ENCODE results near the gene PTPRT. TPM values are rescaled to one million over a fixed set of nuclear protein-coding genes. Genes with fewer than 3 reads are reported as not detected.
A peak's percentile ranks its signal among the peaks of the same experiment; 100 is the strongest.

The PTPRT gene
- polyA plus RNA-seq (ENCODE audit: insufficient read length) = 0.53 TPM
- long read RNA-seq, donor 1 = 0 reads
- long read RNA-seq, donor 2 = 0 reads
- long read RNA-seq, donor 3 = 0 reads
- long read RNA-seq, donor 4 = 0 reads
- long read RNA-seq, donor 5 = 0 reads
- long read RNA-seq, donor 6 = 0 reads
- long read RNA-seq, donor 7 = 0 reads
- long read RNA-seq, donor 8 = 0 reads

- no peak for DNase-seq
Measured at GRCh38 chr20:43189554-43190331, at the start of gene PTPRT. Gene PTPRT (minus strand): TSS chr20:43189906. CDS start chr20:43189733, 173 bp downstream.

- DNase-seq = no peak
Measured at GRCh38 chr20:43238833-43239232, 49.1 kb upstream of the PTPRT start.

DNA sequence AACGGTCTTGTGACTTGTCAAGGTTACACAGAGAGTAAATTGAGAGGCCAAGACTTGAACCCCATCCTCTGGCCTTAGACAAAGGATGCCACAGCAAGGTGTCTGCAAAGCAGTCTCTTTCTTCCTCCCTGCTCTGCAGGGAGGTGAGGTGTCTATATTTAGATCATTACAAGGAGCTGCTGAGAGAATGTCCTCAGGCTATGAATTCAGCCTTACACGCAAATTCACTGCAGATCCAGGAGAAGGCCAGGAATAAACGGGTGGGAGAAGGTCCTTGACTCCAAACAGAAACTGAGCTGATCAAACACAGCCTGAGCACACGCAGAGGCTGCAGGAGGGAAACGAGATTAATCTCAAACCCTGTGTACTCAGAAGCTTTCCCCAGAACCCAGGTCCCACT, 48.6 kb upstream of the PTPRT start:
- no peak for DNase-seq

GRCh38 chr20:43237651-43238168, 48.0 kb upstream of the PTPRT start:
- no peak for DNase-seq

DNA sequence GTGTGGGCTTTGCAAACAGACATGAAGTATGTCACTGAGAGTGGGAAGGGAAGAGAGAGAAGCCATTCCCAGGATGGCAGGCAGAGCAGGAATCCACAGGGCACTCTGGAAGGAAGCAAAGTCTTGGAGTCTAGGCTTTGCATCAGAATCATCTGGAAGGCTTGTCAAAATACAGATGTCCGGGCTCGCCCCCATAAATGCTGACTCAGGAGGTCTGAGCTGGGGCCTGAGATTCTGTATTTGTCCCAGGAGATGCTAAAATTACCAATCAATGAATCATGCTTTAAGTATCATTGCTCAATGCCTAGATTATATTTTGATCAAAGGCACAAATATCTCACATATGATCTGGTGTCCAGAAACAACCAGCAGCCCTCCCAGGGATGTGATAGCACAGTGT, 46.3 kb upstream of the PTPRT start:
- DNase-seq = no peak

DNA sequence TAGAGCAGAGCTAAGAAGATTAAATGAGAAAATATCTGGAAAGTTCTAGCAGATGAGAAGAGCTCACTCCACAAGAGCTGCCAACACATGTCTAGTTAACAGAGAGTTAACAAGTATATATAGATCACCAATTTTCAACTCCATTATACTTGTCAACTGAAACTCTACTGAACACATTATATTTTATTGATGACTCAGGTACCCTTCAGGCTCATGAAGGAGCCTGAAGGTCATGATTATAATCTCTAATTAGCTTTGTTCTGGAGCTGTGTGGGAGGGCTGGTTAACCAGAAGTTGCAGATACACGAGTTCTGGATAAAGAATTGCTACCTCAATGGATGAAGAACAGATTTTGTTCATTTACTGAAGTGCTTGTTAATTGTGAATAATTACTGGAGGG, 42.1 kb upstream of the PTPRT start:
- no peak for DNase-seq

GRCh38 chr20:43229696-43230095, 40.0 kb upstream of the PTPRT start:
- no peak for DNase-seq

DNA sequence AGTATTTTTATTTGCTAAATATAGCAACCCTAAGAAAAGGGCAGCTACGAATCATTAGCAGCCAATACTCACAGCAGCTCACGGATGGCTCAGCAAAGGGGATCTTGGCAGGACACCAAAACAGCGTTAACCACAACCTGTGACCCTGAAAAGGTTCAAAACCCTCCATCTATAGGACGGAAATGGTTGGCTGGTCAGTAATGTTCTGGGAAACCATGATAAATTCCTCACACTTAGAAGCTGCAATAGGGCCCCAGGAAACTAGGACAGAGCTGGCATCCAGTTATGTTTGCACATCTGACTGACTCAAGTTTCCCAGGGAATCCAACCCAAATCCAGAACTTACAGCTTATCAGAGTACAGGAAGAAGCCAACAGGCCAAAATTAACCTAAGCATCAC, 30.9 kb upstream of the PTPRT start:
- DNase-seq = peak; percentile 5

DNA sequence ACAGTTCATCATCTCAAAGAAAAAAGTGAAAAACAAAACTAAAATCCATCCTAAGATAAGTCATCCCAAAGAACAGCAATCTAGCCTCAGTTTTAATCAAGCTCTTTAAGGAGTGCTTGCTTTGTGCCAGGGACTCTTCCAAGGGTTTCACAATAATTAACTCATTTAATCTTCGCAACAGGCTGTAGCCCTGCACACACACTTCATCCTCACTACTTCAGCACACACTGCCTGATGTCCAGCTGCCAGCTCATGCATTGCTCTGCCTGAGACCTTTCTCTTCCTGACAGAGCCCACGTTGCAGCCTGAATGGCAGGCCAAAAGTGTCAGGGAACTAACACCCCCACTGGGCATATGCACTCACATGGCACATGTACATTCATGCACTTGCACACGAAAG, 21.2 kb upstream of the PTPRT start:
- DNase-seq = no peak

- no peak for DNase-seq
Measured at GRCh38 chr20:43209831-43210230, 20.1 kb upstream of the PTPRT start.

DNA sequence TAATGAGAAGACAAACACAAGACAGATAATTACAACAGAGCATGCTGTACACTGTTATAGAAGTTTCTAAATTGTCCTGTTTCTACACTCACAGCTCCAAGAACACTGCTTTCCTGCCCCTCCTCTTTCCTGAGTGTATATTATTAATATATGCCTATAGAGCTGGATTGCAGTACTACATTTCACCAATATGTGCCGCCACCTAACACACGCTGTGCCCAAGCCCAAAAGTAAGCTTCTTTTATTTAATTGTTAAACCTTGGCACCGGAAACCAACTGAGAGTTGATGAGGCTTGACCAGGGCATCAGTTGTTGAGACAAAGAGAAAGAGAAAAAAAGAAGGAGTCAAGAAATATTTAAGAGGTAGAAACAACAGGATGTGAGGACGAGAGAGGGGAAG, 16.0 kb upstream of the PTPRT start:
- no peak for DNase-seq

DNA sequence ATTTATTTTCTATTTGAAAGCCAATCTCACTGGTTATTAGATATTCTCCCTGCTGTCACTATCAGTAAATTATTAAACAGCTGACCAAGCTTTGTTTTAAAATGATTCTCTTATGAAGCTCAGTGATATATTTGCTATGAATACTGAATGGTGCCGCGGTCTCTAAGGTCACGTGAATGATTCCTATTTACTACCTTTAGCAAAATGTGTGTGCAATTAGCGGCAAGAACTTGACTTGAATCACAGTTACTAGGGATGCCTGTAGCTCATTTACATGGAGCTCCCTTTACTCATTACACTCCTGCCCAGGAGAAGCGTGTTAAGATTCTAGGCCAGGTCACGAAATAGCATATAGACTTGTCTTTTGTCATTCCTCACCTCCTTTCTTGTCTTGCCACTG, 12.4 kb upstream of the PTPRT start:
- no peak for DNase-seq

- DNase-seq = no peak
Measured at GRCh38 chr20:43198607-43199006, 8.9 kb upstream of the PTPRT start.

DNA sequence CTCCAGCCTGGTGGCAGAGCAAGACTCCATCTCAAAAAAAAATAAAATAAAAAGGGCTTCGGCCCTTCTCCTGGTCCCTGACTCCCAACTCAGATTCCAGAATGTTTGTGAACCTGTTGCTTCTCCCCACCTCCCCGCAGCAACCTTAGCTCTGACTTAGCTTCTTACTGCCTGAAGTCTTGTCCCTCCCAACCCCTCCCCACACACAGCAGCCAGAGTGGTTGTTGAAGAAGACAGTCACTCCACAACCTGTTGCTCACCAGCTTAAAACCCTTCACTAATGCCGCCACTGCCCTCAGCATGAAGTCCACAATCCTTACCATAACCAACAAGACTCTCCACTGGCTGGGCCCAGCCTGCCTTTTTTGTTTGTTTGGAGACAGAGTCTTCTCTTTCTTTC, 6.5 kb upstream of the PTPRT start:
- no peak for DNase-seq

DNA sequence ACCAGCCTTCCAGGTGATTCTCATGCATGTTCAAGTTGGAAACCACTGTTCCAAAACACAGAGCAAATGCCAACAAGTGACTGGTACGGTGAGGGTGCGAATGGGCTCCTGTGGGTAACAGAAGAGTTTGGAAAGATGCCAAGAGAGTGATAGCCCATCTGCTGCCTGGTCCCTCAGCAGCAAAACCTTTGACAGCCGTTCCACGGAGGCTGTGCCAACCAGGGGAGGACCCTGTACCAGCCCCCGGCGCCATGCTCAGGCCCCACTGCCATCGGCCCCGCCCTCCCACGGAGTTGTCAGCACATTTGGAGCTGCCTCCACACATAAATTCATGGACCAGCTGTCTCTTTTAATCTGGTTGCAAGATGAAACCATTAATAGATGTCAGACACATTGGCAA, 4.4 kb upstream of the PTPRT start:
- DNase-seq = no peak

DNA sequence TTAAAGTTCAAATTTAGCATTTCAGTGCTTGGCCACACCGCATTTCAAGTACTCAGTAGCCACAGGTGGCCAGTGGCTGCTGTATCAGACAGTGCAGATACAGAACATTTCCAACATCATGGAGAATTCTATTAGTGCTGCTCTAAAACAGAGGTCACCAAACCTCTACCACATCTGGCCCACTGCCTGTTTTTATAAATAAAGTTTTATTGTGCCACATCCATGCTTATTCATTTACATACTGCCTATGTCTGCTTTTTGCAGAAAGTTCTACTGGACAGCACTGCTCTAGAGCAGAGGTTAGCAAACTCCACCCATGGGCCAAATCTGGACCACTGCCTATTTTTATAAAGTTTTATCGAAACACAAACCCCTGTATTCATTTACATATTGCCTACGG, 3.7 kb upstream of the PTPRT start:
- DNase-seq = no peak

- DNase-seq = no peak
Measured at GRCh38 chr20:43191946-43192863, 2.5 kb upstream of the PTPRT start.

DNA sequence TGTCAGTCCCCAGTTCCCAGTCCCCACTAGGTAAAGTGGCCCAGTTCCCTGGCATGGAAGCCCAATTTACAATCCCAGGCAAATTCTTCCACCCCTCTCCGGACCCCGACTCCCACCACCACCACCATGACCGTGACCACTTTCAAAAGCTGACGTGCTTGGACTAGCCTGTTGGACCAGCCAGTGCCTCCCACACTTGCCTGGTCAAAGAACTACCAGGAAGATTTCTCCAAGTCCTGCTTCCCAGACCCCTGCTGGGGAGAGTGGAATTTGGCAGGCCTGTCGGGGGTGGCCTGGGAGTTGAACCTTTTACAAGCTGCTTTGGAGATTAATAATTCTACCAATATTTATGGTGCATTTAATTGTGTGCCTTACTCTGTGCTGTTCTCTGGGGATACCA, 1.4 kb upstream of the PTPRT start:
- no peak for DNase-seq

- DNase-seq = no peak
Measured at GRCh38 chr20:43190332-43190953, 737 bp upstream of the PTPRT start.

- no peak for DNase-seq
Measured at GRCh38 chr20:43188861-43189553, 699 bp downstream of the PTPRT start.

DNA sequence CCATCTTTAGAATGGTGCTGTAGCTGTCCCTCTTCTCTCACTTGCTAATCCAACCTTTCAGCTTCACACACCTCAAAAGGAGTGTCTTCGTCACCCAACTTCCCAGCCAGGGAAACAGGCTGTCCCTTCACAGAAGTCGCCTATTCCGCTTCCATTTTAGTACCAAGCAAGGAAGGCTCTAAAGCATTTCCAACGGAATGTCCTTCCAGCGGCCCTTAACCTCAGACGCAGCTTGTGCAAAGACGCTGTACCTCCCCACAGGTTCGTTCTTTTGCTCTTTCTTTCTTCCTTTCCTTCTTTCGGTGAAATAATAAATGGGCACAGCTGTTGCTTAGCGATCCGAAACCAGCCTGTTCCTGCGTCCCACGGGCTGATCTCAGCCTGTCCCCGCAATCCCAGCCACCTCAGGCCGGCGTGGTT, 1.5 kb downstream of the PTPRT start:
- no peak for DNase-seq

Data from left kidney (tissue), 8 donors.